Progenitor cell of endocrine pancreas (in vitro differentiated cells): Measurements from ENCODE around the gene PPP1R10. TPM values are rescaled to one million over a fixed set of nuclear protein-coding genes. Genes with fewer than 3 reads are reported as not detected.
"Not testable (repeated sequence)": the region's sequence is repeated elsewhere in the genome, so short reads cannot be mapped to it uniquely, and the experiment has no call there.

ENCODE experiments used
- DNase-seq: peaks from one replicate; pipeline ENCODE4 v3.0.0; 2021; ENCODE audit warnings: low spot score; ENCODE audit not compliant: unreplicated experiment
- H3K27ac Mint-ChIP-seq: 2 replicates; pipeline ENCODE4 v1.8.0; 2021; ENCODE audit warnings: mild to moderate bottlenecking, moderate library complexity, mixed read lengths
- H3K27me3 Mint-ChIP-seq: 2 replicates; pipeline ENCODE4 v1.8.0; 2021; ENCODE audit warnings: mixed read lengths
- H3K36me3 Mint-ChIP-seq: 2 replicates; pipeline ENCODE4 v1.8.0; 2022; ENCODE audit warnings: mixed read lengths; ENCODE audit not compliant: insufficient read depth
- H3K4me1 Mint-ChIP-seq: 2 replicates; pipeline ENCODE4 v1.8.0; 2021; ENCODE audit warnings: low read depth, mixed read lengths
- H3K4me3 Mint-ChIP-seq: 2 replicates; pipeline ENCODE4 v1.8.0; 2021; ENCODE audit warnings: low read depth, mild to moderate bottlenecking, moderate library complexity, mixed read lengths
- H3K9me3 Mint-ChIP-seq: 2 replicates; pipeline ENCODE4 v1.8.0; 2021; ENCODE audit warnings: low read depth, mixed read lengths
- total RNA-seq: library from RNA; stranded (reverse); gene quantifications from 2 replicates; pipeline ENCODE4 v1.2.1, GENCODE V29; 2021
- TF ChIP-seq, protein P1 (sequence below): fragments of 200-600 bp; sonication (generic); IDR thresholded peaks from one replicate; pipeline ENCODE4 v1.5.0; 2021; ENCODE audit warnings: antibody characterized with exemption, mild to moderate bottlenecking; ENCODE audit not compliant: unreplicated experiment

Gene PPP1R10
- total RNA-seq, 1 donor from 2014 or later, result 142 TPM

GRCh38 chr6:30600451-30600961, 16.5 kb downstream of the PPP1R10 start:
- H3K27ac Mint-ChIP-seq, result no peak overlapping the region

DNA sequence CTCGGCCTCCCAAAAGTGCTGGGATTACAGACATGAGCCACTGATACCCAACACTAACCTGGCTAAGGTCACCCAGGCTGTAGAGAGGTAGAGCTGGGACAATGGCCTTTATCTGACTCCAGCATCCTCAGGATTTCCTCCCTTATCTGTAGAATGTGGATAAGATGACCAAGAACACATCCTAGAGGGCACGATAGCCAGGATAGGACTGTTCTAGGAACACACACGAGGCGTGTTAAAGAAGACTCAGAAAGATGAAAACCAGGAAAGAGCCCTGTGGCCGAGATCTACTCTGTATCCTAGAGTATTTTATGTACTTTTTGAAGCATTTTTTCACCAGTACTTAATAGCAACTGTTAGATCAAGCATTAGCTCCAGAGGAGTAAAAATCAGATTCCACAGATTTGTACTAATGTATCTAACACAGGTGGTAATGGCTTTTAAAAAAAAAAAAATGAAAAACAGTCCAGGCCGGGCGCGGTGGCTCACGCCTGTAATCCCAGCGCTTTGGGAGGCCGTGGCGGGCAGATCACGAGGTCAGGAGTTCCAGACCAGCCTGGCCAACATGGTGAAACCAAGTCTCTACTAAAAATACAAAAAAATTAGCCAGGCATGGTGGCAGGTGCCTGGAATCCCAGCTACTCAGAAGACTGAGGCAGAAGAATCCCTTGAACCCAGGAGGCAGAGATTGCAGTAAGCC, 17.3 kb downstream of the PPP1R10 start:
- TF ChIP-seq, protein P1, sequence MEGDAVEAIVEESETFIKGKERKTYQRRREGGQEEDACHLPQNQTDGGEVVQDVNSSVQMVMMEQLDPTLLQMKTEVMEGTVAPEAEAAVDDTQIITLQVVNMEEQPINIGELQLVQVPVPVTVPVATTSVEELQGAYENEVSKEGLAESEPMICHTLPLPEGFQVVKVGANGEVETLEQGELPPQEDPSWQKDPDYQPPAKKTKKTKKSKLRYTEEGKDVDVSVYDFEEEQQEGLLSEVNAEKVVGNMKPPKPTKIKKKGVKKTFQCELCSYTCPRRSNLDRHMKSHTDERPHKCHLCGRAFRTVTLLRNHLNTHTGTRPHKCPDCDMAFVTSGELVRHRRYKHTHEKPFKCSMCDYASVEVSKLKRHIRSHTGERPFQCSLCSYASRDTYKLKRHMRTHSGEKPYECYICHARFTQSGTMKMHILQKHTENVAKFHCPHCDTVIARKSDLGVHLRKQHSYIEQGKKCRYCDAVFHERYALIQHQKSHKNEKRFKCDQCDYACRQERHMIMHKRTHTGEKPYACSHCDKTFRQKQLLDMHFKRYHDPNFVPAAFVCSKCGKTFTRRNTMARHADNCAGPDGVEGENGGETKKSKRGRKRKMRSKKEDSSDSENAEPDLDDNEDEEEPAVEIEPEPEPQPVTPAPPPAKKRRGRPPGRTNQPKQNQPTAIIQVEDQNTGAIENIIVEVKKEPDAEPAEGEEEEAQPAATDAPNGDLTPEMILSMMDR, result no peak
- Mint-ChIP-seq H3K27me3 (no peaks in the 10 kb centered on the region), H3K4me3 (no peak overlapping the region), H3K4me1 (no peaks in the 10 kb centered on the region), H3K36me3 (peaks cover 26% of the 10 kb centered on the region), H3K27ac (no peak overlapping the region), H3K9me3 (no peaks in the 10 kb centered on the region)
- DNase-seq, result no peak

More at GRCh38 chr6:30600451-30600961, 16.5 kb downstream of the PPP1R10 start:
- TF ChIP-seq, protein P1, result no peak
- Mint-ChIP-seq H3K4me3 (no peak overlapping the region), H3K27me3 (no peaks in the 10 kb centered on the region), H3K4me1 (no peaks in the 10 kb centered on the region), H3K9me3 (no peaks in the 10 kb centered on the region), H3K36me3 (peaks cover 24% of the 10 kb centered on the region)
- DNase-seq, result no peak

GRCh38 chr6:30598912-30599624, 18.0 kb downstream of the PPP1R10 start:
- Mint-ChIP-seq H3K9me3 (no peaks in the 10 kb centered on the region), H3K4me1 (no peaks in the 10 kb centered on the region), H3K36me3 (peaks cover 23% of the 10 kb centered on the region), H3K4me3 (no peak overlapping the region), H3K27me3 (no peaks in the 10 kb centered on the region), H3K27ac (peak overlapping the region; percentile 67)
- DNase-seq, result no peak
- TF ChIP-seq, protein P1, result no peak

DNA sequence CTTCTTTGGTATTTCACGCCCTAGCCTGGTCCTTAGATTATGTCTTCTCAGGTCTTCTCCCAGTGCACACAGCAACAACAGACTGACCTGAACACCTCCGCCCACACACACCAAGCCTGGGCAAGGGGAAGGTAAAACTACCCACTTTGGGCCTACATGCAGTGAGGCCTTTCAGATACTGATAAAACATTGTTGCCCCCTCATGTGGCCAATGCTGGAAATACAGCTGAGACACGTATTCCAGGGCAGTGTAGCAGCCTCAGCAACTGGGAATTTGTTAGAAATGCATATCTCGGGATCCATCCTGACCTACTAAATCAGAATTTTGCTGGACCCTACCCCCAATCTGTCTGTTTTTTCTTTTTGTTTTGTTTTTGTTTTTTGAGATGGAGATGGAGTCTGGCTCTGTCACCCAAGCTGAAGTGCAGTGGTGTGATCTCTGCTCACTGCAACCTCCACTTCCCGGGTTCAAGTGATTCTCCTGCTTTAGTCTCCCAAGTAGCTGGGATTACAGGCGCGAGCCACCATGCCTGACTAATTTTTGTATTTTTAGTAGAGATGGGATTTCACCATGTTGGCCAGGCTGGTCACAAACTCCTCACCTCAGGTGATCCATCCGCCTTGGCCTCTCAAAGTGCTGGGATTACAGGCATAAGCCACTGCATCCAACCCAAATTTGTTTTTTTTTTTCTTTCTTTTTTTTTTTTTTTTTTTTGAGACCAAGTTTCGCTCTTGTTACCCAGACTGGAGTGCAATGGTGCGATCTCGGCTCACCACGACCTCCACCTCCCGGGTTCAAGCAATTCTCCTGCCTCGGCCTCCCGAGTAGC, 19.5 kb downstream of the PPP1R10 start:
- TF ChIP-seq, protein P1, result peak; percentile 75
- H3K36me3 Mint-ChIP-seq, result peaks cover 13% of the 10 kb centered on the region
- not testable (repeated sequence) for H3K4me1 Mint-ChIP-seq, H3K9me3 Mint-ChIP-seq, H3K4me3 Mint-ChIP-seq, H3K27me3 Mint-ChIP-seq
- H3K27ac Mint-ChIP-seq, result peak overlapping the region; percentile 68
- DNase-seq, result peak; percentile 67

- no peaks in the 10 kb centered on the region for H3K9me3 Mint-ChIP-seq
- H3K27ac Mint-ChIP-seq, result peak overlapping the region; percentile 82
- peaks cover 14% of the 10 kb centered on the region for H3K4me1 Mint-ChIP-seq
- peaks cover 27% of the 10 kb centered on the region for H3K36me3 Mint-ChIP-seq
- TF ChIP-seq, protein P1, result no peak
- no peak for DNase-seq
- no peak overlapping the region for H3K4me3 Mint-ChIP-seq
- H3K27me3 Mint-ChIP-seq, result no peaks in the 10 kb centered on the region
Observed at GRCh38 chr6:30592287-30592686, 24.8 kb downstream of the PPP1R10 start.
